Subcutaneous adipose tissue (tissue), 4 donors: ENCODE data around the gene SLC6A17. TPM values are rescaled to one million over a fixed set of nuclear protein-coding genes. Genes with fewer than 3 reads are reported as not detected.

Experiments
- CTCF ChIP-seq: fragments of 450-650 bp; IDR thresholded peaks from one replicate; pipeline ENCODE4 v1.5.1; 2016; ENCODE audit warnings: low read depth, mild to moderate bottlenecking, control low read depth, antibody characterized with exemption, moderate library complexity
- total RNA-seq, 4 donors: library from RNA; depleted of rRNA; stranded (reverse); fragments of >200 nt; gene quantifications; one replicate each; pipeline ENCODE4 v1.1.0, GENCODE V29; 2016

The SLC6A17 gene
- total RNA-seq, 4 donors from 2014 or later = under 0.01 TPM; not detected in 3

- TF ChIP-seq CTCF = no peak
Measured at GRCh38 chr1:110203021-110203661, 52.8 kb downstream of the SLC6A17 start.

- no peak for TF ChIP-seq CTCF
Measured at GRCh38 chr1:110205156-110205555, 54.9 kb downstream of the SLC6A17 start.

DNA sequence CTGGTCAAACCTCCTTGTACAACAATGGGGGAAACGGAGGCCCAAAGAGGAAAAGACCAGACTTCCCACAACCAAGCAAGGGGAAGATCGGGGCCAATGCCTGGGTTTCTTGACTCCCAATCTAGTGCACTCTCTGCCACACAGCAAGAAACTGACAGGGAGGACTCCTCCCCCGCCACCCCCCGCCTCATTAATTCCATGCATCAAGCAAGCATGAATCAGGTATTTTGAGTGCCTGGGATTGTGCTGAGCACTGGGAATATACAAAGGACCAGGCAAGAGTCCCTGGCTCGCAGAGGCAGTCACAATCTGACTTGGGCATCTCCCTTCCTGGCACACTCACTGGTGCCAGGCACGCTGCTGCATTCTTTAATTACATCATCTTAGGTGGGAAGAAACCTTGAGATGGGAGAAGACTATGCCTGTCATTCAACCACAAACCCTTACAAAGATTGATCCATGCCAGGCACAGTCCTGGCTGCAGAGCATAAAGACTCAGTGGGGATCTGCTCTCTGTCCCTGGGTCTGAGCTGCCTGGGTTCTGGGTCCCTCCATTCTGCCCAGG, 55.4 kb downstream of the SLC6A17 start:
- TF ChIP-seq CTCF = no peak

GRCh38 chr1:110206261-110206920, 56.1 kb downstream of the SLC6A17 start:
- no peak for TF ChIP-seq CTCF

DNA sequence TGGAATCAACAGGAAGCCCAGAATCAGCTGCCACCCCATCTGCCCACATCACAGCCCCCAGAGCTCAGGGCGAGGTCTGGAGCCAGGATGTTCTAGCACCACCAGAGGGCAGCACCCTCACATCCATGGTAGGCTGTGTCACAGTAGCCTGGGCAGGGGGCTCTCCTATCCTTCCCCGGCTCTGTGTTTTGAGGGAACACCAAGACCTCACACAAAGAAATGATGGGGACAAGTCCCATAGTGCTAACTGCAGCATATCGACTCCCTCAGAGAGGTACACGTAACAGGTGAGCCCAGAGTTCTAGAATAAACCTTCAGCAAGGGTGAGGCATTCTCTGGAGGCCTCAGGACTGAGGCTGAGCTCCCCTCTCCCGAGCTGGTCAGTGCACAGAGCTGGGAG, 57.5 kb downstream of the SLC6A17 start:
- no peak for TF ChIP-seq CTCF

GRCh38 chr1:110208916-110209645, 58.8 kb downstream of the SLC6A17 start:
- TF ChIP-seq CTCF = no peak
